GM19397 (cell line): Measurements from ENCODE around the gene ZNF594.
"Not testable (repeated sequence)": the region's sequence is repeated elsewhere in the genome, so short reads cannot be mapped to it uniquely, and the experiment has no call there.

Experiments used
- ATAC-seq: cut with Tn5 transposase; IDR thresholded peaks from one replicate; pipeline ENCODE4 v1.9.1; 2021; ENCODE audit warnings: mild to moderate bottlenecking, moderate library complexity; ENCODE audit not compliant: unreplicated experiment

Gene ZNF594

GRCh38 chr17:5203178-5203907 lies 11.7 kb upstream of the ZNF594 start:
- ATAC-seq: no peak

GRCh38 chr17:5201011-5201410 lies 9.3 kb upstream of the ZNF594 start:
- ATAC-seq: no peak

- ATAC-seq: no peak
Measured at GRCh38 chr17:5200360-5200759, 8.7 kb upstream of the ZNF594 start.

- ATAC-seq: no peak
Measured at GRCh38 chr17:5198472-5198871, 6.8 kb upstream of the ZNF594 start.

- no peak for ATAC-seq
Measured at GRCh38 chr17:5194346-5194745, 2.7 kb upstream of the ZNF594 start.

- ATAC-seq: no peak
Measured at GRCh38 chr17:5184288-5184687, 7.4 kb downstream of the ZNF594 start.

- ATAC-seq: no peak
Measured at GRCh38 chr17:5183410-5183793, 8.3 kb downstream of the ZNF594 start.

- ATAC-seq: no peak
Measured at GRCh38 chr17:5182597-5183409, 8.9 kb downstream of the ZNF594 start.

- no peak for ATAC-seq
Measured at GRCh38 chr17:5181509-5182305, 10.0 kb downstream of the ZNF594 start.

GRCh38 chr17:5179003-5179402 lies 12.7 kb downstream of the ZNF594 start:
- no peak for ATAC-seq

- ATAC-seq: not testable (repeated sequence)
Measured at GRCh38 chr17:5175027-5175426, 16.6 kb downstream of the ZNF594 start.

GRCh38 chr17:5165791-5166564 lies 25.7 kb downstream of the ZNF594 start:
- not testable (repeated sequence) for ATAC-seq

- ATAC-seq: no peak
Measured at GRCh38 chr17:5164436-5164835, 27.2 kb downstream of the ZNF594 start.

- ATAC-seq: not testable (repeated sequence)
Measured at GRCh38 chr17:5161793-5162192, 29.9 kb downstream of the ZNF594 start.

GRCh38 chr17:5160702-5161101 lies 31.0 kb downstream of the ZNF594 start:
- not testable (repeated sequence) for ATAC-seq

GRCh38 chr17:5146122-5146521 lies 45.5 kb downstream of the ZNF594 start:
- not testable (repeated sequence) for ATAC-seq

GRCh38 chr17:5142877-5143276 lies 48.8 kb downstream of the ZNF594 start:
- not testable (repeated sequence) for ATAC-seq

- ATAC-seq: no peak
Measured at GRCh38 chr17:5139458-5139732, 52.3 kb downstream of the ZNF594 start.

- no peak for ATAC-seq
Measured at GRCh38 chr17:5138616-5139457, 52.8 kb downstream of the ZNF594 start.

- ATAC-seq: not testable (repeated sequence)
Measured at GRCh38 chr17:5138198-5138544, 53.5 kb downstream of the ZNF594 start.
